GM11168 (cell line): ENCODE data around the gene TAS1R3.

Experiments
- in situ Hi-C: fragments of 300-500 bp; cut with MboI; formaldehyde crosslinking; loops from one replicate; pipeline ENCODE4 v1.12.0; 2022; ENCODE audit warnings: low sequenced_read_pairs; ENCODE audit not compliant: unreplicated experiment

TAS1R3 gene

DNA sequence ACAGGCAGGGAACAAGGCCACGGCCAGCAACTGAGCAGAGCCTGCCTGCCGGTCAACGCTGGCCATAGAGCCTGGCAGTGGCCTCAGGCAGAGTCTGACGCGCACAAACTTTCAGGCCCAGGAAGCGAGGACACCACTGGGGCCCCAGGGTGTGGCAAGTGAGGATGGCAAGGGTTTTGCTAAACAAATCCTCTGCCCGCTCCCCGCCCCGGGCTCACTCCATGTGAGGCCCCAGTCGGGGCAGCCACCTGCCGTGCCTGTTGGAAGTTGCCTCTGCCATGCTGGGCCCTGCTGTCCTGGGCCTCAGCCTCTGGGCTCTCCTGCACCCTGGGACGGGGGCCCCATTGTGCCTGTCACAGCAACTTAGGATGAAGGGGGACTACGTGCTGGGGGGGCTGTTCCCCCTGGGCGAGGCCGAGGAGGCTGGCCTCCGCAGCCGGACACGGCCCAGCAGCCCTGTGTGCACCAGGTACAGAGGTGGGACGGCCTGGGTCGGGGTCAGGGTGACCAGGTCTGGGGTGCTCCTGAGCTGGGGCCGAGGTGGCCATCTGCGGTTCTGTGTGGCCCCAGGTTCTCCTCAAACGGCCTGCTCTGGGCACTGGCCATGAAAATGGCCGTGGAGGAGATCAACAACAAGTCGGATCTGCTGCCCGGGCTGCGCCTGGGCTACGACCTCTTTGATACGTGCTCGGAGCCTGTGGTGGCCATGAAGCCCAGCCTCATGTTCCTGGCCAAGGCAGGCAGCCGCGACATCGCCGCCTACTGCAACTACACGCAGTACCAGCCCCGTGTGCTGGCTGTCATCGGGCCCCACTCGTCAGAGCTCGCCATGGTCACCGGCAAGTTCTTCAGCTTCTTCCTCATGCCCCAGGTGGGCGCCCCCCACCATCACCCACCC lies at the start of gene TAS1R3:
Gene TAS1R3, plus strand, starts transcription at position 213 of the 898 bp plus-strand sequence. Its CDS starts 66 bp downstream, at position 279.
- in situ Hi-C loops: no loop called here

DNA sequence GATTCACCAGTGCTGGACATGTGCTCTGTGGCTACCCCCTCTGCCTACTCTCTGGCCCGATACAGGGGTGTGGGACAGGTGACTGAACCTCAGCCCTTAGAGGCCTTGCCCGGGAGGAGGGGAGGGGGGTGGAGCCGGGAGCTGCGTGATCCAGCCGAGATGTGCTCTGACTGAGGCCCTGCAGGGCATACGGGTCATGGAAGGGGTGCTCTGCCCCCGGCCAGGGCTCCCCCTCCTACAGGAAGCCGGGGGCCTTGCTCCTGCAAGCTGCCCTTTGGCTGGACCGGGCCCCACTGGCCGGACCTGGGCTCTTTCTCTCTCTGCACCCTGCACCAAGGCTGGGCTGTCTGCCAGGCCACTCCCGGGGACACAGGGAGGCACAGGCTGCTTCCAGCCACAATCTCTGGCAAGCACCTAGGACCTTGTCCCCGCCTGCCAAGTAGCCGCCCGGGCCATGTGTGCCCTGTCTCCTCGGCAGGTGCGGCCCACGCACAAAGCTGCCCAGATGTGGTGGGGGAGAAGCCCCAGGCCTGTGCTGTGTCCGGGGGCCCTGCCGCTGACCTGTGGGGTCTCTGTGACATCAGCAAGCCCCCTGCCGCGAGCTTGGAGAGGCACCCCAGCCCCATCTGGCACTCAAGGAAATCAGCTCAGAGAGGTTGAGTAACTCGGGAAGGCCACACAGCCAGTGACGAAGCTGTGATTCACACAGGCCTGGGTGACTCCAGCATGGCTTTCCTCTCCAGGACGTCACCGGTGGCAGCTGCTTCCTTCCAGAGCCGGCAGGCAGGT lies 49.4 kb upstream of the TAS1R3 start:
- in situ Hi-C loops: no loop called here

- in situ Hi-C loops: no loop called here
Observed at GRCh38 chr1:1282998-1283397, 48.1 kb upstream of the TAS1R3 start.

GRCh38 chr1:1283821-1284220 lies 47.3 kb upstream of the TAS1R3 start:
- in situ Hi-C loops: no loop called here

DNA sequence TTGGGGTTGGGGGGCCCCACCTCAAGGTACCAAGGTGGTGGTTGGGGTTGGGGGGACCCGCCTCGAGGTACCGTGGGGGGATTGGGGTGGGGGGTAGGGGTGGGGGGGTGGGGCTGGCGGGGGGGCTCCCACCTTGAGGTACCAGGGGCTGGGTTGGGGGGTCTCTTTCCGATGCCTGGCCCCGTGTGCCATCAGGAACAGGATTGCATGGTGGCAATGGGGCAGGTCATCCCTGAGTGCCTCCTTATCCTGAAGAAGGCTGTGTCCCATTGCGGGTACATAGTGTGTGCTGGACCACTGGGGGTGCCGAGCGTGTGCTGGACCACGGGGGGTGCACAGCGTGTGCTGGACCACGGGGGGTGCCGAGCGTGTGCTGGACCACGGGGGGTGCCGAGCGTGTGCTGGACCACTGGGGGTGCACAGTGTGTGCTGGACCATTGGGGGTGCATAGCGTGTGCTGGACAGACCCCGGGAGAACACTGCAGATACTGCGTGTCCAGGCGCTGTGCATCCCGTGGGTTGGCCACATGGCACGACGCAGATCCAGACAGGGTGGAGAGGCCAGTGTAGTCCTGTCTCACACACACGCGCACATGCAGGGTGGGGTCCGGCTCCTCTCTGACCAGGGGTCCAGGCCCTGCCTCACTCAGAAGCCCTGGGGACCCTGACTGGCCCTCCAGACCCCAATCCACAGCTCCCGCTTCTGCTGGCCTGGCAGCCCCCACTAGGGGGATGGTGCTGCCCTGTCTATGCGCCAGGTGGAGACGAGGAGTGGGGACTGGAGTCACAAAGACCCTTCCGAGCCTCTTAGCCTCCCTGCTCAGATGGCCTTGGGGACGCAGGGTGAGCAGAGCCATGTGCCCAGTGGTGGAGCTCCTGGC lies 46.6 kb upstream of the TAS1R3 start:
- in situ Hi-C loops: no loop called here

DNA sequence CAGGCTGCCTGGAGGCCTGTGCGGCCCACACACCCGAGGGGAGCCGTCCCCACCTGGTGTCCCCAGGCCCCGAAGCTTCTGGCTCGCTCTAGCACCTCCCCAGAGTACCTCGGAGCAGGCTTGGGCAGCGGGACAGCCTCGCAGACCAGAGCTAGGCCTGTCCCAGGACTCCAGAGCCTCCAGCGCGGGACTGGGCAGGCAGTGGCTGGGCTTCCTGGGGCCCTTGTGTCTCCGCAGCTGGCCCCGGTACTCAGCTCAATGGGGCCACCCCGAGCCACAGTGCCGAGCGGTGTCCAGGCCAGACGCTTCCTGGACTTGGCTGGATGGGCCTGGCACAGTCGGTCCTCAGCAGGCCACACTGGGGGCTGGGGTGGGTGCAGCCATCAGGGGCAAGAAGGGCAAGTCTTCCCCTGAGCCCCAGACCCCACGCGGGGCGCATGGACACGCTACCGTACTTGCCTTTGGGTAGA lies 45.9 kb upstream of the TAS1R3 start:
- in situ Hi-C loops: no loop called here

GRCh38 chr1:1285611-1286311 lies 45.3 kb upstream of the TAS1R3 start:
- in situ Hi-C loops: no loop called here

- in situ Hi-C loops: no loop called here
Observed at GRCh38 chr1:1286313-1287261, 44.5 kb upstream of the TAS1R3 start.

- in situ Hi-C loops: no loop called here
Observed at GRCh38 chr1:1287288-1288110, 43.6 kb upstream of the TAS1R3 start.

GRCh38 chr1:1290238-1290731 lies 40.8 kb upstream of the TAS1R3 start:
- in situ Hi-C loops: no loop called here

DNA sequence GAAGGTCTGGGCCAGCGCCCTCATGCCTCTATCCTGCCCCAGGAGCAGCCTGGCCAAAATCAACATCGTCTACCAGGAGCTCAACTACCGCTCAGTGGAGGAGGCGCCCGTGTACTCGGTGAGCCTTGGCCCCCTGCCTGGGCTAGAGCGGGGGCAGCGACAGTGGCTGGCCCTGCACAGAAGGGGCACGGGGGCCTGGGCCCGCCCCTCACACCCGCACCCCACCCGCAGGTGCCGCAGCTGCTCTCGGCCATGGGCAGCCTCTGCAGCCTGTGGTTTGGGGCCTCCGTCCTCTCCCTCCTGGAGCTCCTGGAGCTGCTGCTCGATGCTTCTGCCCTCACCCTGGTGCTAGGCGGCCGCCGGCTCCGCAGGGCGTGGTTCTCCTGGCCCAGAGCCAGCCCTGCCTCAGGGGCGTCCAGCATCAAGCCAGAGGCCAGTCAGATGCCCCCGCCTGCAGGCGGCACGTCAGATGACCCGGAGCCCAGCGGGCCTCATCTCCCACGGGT lies 40.0 kb upstream of the TAS1R3 start:
- in situ Hi-C loops: no loop called here

GRCh38 chr1:1291548-1292441 lies 39.3 kb upstream of the TAS1R3 start:
- in situ Hi-C loops: no loop called here

DNA sequence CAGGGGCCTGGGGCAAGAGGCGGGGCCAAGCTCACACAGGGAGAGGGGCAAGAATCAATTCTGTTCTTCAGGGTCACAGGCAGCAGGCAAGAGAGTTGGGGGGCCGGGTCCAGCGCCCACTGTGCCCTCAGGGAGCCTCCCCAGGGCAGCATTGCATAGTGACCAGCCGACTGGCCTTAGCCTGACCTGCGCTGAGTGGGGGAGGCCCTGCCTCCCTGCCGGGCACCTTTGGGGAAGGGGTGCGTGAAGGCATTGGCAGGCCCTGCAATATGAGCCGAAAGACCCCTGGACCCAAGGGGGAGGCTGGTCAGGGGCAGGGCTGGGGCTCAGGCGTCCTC lies 38.7 kb upstream of the TAS1R3 start:
- in situ Hi-C loops: no loop called here

GRCh38 chr1:1292851-1293250 lies 38.2 kb upstream of the TAS1R3 start:
- in situ Hi-C loops: no loop called here

DNA sequence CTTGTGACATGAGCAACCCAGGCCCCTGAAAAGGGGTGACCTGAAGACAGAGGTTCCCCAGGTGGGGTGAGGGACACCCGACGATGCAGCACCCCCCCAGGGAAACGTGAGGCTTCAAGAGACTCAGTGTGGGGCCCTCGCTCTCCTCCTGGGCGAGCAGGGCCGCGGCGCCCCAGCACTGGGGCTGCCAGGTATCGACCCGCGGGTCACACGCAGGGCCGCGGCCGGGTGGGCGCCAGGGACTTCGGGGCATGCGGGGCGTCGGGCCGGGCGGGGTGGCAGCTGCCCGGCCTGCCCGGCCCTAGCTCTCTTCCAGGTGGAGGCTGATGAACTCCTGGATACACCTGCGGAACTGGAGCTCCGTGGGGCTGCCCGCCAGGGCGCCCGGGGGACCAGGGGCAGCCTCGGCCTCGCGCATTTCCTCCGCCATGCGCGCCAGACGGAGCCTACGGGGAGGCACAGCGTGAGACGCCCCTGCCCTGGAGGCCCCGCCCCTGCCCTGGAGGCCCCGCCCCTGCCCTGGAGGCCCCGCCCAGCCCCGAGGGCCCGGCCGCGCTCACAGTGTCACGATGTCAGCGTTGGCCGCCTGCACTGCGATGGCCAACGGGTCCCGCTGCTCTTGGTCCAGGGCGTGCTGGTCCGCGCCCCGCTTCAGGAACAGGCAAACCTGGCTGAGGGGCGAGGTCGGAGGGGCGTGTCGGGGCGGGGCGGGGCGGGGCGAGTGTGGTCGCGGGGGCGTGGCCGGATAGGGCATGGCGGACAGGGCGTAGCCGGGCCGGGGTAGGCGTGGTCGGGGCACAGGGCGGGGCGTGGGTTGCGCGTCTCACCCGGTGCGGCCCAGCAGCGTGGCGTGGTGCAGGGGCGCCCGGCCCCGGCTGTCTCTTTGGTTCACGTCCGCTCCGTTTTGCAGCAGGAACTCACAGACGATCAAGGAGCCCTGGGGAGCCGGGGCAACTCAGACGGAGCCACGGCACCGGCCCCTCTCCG lies 37.5 kb upstream of the TAS1R3 start:
- in situ Hi-C loops: no loop called here
